K562 (cell line): ENCODE measurements around the gene PTTG1IP. TPM values are rescaled to one million over a fixed set of nuclear protein-coding genes. Genes with fewer than 3 reads are reported as not detected.
A peak's percentile ranks its signal among the peaks of the same experiment; 100 is the strongest.

Experiments
- ADNP ChIP-seq: fragments of 200-800 bp; sonication (Bioruptor generic); IDR thresholded peaks from 2 replicates; pipeline ENCODE4 v1.6.1; 2016; ENCODE audit warnings: missing genetic modification characterization, missing compliant biosample characterization
- ATF7 ChIP-seq: fragments of 450-650 bp; IDR thresholded peaks from 2 replicates; pipeline ENCODE4 v1.7.1; 2014; ENCODE audit warnings: mild to moderate bottlenecking, moderate library complexity
- BCOR ChIP-seq: fragments of 450-650 bp; IDR thresholded peaks from 2 replicates; pipeline ENCODE4 v1.6.1; 2016
- CBX1 ChIP-seq: sonication (generic); IDR thresholded peaks from 2 replicates; pipeline ENCODE4 v1.6.1; 2016; ENCODE audit warnings: antibody characterized with exemption, low read depth, mild to moderate bottlenecking
- CBX3 ChIP-seq, 2 experiments: IDR thresholded peaks; 1 replicate in 1 of 2; 2 replicates in 1 of 2; pipeline ENCODE4 v1.6.1; 2012; ENCODE audit warnings: inconsistent platforms in 2 of 2, low read length in 2 of 2, borderline replicate concordance in 1 of 2, control low read depth in 1 of 2
- CHCHD3 ChIP-seq: fragments of 250-450 bp; sonication (Bioruptor Pico); IDR thresholded peaks from 2 replicates; pipeline ENCODE4 v2.1.2; 2022; ENCODE audit warnings: mild to moderate bottlenecking
- DPF2 ChIP-seq: fragments of 450-650 bp; IDR thresholded peaks from 2 replicates; pipeline ENCODE4 v1.6.1; 2016
- EP300 ChIP-seq: IDR thresholded peaks from 2 replicates; pipeline ENCODE4 v1.6.1; 2012; ENCODE audit warnings: low read length, improper control_type of control experiment
- ETV1 ChIP-seq: fragments of 450-650 bp; conservative IDR thresholded peaks from 2 replicates; pipeline ENCODE4 v1.6.1; 2016; ENCODE audit warnings: missing genetic modification characterization, control low read depth, low read depth, missing compliant biosample characterization
- HDAC1 ChIP-seq, 2 experiments: fragments of 450-650 bp; IDR thresholded peaks; 2 replicates each; pipeline ENCODE4 v1.6.1; 2016 to 2017; ENCODE audit warnings: inconsistent platforms in 1 of 2, mild to moderate bottlenecking in 1 of 2, moderate library complexity in 1 of 2
- LEF1 ChIP-seq: fragments of 450-650 bp; IDR thresholded peaks from 2 replicates; pipeline ENCODE4 v1.6.1; 2016; ENCODE audit warnings: mild to moderate bottlenecking
- MTA1 ChIP-seq: fragments of 450-650 bp; IDR thresholded peaks from 2 replicates; pipeline ENCODE4 v1.6.1; 2017; ENCODE audit warnings: borderline replicate concordance
- NR2C1 ChIP-seq, 2 experiments: fragments of 450-650 bp; IDR thresholded peaks; 2 replicates each; pipeline ENCODE4 v1.6.1; 2017; ENCODE audit warnings: mild to moderate bottlenecking in 2 of 2, antibody characterized with exemption in 1 of 2, inconsistent platforms in 1 of 2, missing compliant biosample characterization in 1 of 2, missing genetic modification characterization in 1 of 2
- RBM25 ChIP-seq: fragments of 200-400 bp; formaldehyde crosslinking; IDR thresholded peaks from 2 replicates; pipeline ENCODE4 v1.6.1; 2018; ENCODE audit warnings: low read length, low read depth, moderate library complexity; ENCODE audit not compliant: severe bottlenecking
- TEAD4 ChIP-seq, 2 experiments: sonication (generic) in 1 of 2; formaldehyde crosslinking in 1 of 2; IDR thresholded peaks; 2 replicates each; pipeline versions ENCODE4 v1.6.1 to v1.8.0; 2012 to 2022; ENCODE audit warnings: borderline replicate concordance in 1 of 2, inconsistent platforms in 1 of 2, low read length in 1 of 2, mild to moderate bottlenecking in 1 of 2, missing genetic modification reagents in 1 of 2
- ZFP30 ChIP-seq: fragments of 250-450 bp; sonication (Bioruptor Pico); IDR thresholded peaks from 2 replicates; pipeline ENCODE4 v1.8.0; 2022; ENCODE audit warnings: moderate library complexity, mild to moderate bottlenecking, inconsistent platforms, borderline replicate concordance
- ZNF121 ChIP-seq: sonication (generic); formaldehyde crosslinking; conservative IDR thresholded peaks from 2 replicates; pipeline ENCODE4 v1.8.0; 2022; ENCODE audit warnings: missing genetic modification reagents
- ZNF165 ChIP-seq: fragments of 250-450 bp; sonication (Bioruptor Pico); IDR thresholded peaks from 2 replicates; pipeline ENCODE4 v1.4.0; 2020; ENCODE audit warnings: borderline replicate concordance
- ZNF445 ChIP-seq: fragments of 250-450 bp; sonication (Bioruptor Pico); IDR thresholded peaks from 2 replicates; pipeline ENCODE4 v1.4.0; 2020; ENCODE audit warnings: low read depth, mild to moderate bottlenecking, moderate library complexity
- polyA plus RNA-seq, 8 experiments: library from polyadenylated mRNA; depleted of rRNA in 4 of 8; stranded (reverse) in 5 of 8; unstranded in 3 of 8; fragments of >200 nt; fragmentation: Nextera tagmentation in 2 of 8; fragmentation: Illumina TruSeq in 1 of 8; extraction: Ambion mirVana in 2 of 8; extraction: Trizol in 1 of 8; gene quantifications; 2 replicates each; pipeline versions ENCODE4 v1.2.1 to v1.2.3, GENCODE V29; 2011 to 2014; ENCODE audit warnings: inconsistent platforms in 1 of 8, missing spikeins in 1 of 8
- total RNA-seq, 7 experiments: library from RNA; depleted of rRNA in 6 of 7; stranded (reverse); fragments of >200 nt in 6 of 7; fragmentation: Illumina TruSeq in 2 of 7; extraction: Trizol in 2 of 7; gene quantifications; 2 replicates each; pipeline versions ENCODE4 v1.2.1 to v1.2.3, GENCODE V29; 2011 to 2021; ENCODE audit warnings: low replicate concordance in 1 of 7
- TF ChIP-seq, protein P1 (sequence below): fragments of 450-650 bp; IDR thresholded peaks from 2 replicates; pipeline ENCODE4 v1.7.1; 2018; ENCODE audit warnings: mild to moderate bottlenecking, low read depth; ENCODE audit not compliant: partially characterized antibody
- TF ChIP-seq, protein P2 (sequence below), 2 experiments: fragments of 450-650 bp; IDR thresholded peaks; 2 replicates each; pipeline ENCODE4 v1.6.1; 2016
- TF ChIP-seq, protein P3 (sequence below): fragments of 250-450 bp; sonication (Bioruptor Pico); IDR thresholded peaks from 2 replicates; pipeline ENCODE4 v1.8.0; 2021; ENCODE audit warnings: moderate library complexity, mild to moderate bottlenecking, inconsistent platforms

PTTG1IP gene
- total and polyA plus RNA-seq, 9 of the 15 experiments (the other 6 are each of a cell fraction or from before 2014, with no cell fraction given), result 5.0 to 99.3 (median 82.4) TPM

DNA sequence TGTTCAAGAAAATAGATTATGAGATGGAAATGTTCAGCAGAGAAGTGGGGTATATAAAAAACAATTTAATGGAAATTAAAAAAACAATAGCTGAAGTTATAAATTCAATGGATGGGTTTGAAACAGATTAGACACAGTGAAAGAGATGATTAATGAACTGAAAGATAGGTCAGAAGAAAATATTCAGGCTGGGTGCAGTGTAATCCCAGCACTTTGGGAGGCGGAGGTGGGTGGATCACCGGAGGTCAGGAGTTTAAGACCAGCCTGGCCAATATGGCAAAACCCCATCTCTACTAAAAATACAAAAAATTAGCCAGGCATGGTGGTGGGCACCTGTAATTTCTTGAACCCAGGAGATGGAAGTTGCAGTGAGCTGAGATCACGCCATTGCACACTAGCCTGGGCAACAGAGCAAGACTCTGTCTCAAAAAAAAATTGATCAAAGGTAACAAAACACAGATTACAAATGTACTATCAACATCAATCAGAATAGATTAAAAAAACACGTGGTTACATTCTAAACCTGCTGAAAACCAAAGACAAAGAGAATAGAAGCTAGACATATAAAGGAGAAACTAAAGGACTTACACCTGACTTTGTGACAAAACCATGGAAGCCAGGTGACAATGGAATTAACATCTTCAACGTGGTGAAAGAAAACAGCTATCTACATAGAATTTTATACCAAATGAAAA, 50.9 kb downstream of the PTTG1IP start (continued):
- TF ChIP-seq, protein P1, sequence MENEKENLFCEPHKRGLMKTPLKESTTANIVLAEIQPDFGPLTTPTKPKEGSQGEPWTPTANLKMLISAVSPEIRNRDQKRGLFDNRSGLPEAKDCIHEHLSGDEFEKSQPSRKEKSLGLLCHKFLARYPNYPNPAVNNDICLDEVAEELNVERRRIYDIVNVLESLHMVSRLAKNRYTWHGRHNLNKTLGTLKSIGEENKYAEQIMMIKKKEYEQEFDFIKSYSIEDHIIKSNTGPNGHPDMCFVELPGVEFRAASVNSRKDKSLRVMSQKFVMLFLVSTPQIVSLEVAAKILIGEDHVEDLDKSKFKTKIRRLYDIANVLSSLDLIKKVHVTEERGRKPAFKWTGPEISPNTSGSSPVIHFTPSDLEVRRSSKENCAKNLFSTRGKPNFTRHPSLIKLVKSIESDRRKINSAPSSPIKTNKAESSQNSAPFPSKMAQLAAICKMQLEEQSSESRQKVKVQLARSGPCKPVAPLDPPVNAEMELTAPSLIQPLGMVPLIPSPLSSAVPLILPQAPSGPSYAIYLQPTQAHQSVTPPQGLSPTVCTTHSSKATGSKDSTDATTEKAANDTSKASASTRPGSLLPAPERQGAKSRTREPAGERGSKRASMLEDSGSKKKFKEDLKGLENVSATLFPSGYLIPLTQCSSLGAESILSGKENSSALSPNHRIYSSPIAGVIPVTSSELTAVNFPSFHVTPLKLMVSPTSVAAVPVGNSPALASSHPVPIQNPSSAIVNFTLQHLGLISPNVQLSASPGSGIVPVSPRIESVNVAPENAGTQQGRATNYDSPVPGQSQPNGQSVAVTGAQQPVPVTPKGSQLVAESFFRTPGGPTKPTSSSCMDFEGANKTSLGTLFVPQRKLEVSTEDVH, result peak; percentile 34
- 0 out of 2 replicates have a peak, but pooled peaks have one; percentile 22 for TF ChIP-seq EP300
- TF ChIP-seq, protein P2, sequence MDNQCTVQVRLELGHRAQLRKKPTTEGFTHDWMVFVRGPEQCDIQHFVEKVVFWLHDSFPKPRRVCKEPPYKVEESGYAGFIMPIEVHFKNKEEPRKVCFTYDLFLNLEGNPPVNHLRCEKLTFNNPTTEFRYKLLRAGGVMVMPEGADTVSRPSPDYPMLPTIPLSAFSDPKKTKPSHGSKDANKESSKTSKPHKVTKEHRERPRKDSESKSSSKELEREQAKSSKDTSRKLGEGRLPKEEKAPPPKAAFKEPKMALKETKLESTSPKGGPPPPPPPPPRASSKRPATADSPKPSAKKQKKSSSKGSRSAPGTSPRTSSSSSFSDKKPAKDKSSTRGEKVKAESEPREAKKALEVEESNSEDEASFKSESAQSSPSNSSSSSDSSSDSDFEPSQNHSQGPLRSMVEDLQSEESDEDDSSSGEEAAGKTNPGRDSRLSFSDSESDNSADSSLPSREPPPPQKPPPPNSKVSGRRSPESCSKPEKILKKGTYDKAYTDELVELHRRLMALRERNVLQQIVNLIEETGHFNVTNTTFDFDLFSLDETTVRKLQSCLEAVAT (IDR thresholded peaks at IDR 0.05), result peak in 1 of 2 experiments; percentile 82; a peak in 1 of 4 replicates
- no peak for TF ChIP-seq CHCHD3 (CRISPR knock-in tag)
- TF ChIP-seq ZNF445 (CRISPR knock-in tag), result no peak
- peak; percentile 53; the same call in 1 of the 2 replicates for TF ChIP-seq DPF2
- no peak for TF ChIP-seq NR2C1 (IDR thresholded peaks at IDR 0.05)
- TF ChIP-seq NR2C1 (tag; IDR thresholded peaks at IDR 0.05), result no peak
- peak; percentile 92 for TF ChIP-seq CBX1
- TF ChIP-seq ZNF165 (CRISPR knock-in tag), result no peak
- TF ChIP-seq ZFP30 (CRISPR knock-in tag), result peak; percentile 76
- TF ChIP-seq ATF7, result 0 out of 2 replicates have a peak, but pooled peaks have one; percentile 49
- peak; percentile 18 for TF ChIP-seq RBM25
- peak in 1 of 2 experiments; percentile 100; a peak in 2 of 3 replicates for TF ChIP-seq CBX3 (IDR thresholded peaks at IDR 0.05; ENCODE audit: borderline replicate concordance in 1 of 2, low read length in 2 of 2)
- TF ChIP-seq LEF1, result 0 out of 2 replicates have a peak, but pooled peaks have one; percentile 25
- peak in 1 of 2 experiments; percentile 51; a peak in 1 of 4 replicates for TF ChIP-seq HDAC1 (IDR thresholded peaks at IDR 0.05)
- 0 out of 2 replicates have a peak, but pooled peaks have one; percentile 11 for TF ChIP-seq MTA1
- no peak for TF ChIP-seq ETV1
- TF ChIP-seq, protein P3, sequence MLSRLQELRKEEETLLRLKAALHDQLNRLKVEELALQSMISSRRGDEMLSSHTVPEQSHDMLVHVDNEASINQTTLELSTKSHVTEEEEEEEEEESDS (CRISPR knock-in tag), result no peak
- TF ChIP-seq TEAD4 (IDR thresholded peaks at IDR 0.05; ENCODE audit: low read length), result 0 out of 2 replicates have a peak, but pooled peaks have one; percentile 15
- TF ChIP-seq TEAD4 (CRISPR knock-in tag; IDR thresholded peaks at IDR 0.05; ENCODE audit: borderline replicate concordance), result no peak
- TF ChIP-seq ADNP (tag), result peak; percentile 48; the same call in 1 of the 2 replicates
- peak; percentile 30; the same call in 1 of the 2 replicates for TF ChIP-seq ZNF121 (CRISPR knock-in tag)
- TF ChIP-seq BCOR, result 0 out of 2 replicates have a peak, but pooled peaks have one; percentile 8
